Left cardiac atrium (tissue), 4 donors: ENCODE data around the gene MDP1. TPM values are rescaled to one million over a fixed set of nuclear protein-coding genes. Genes with fewer than 3 reads are reported as not detected.

Source experiments
- ATAC-seq, 2 donors: fragments of 200-7000 bp; cut with Tn5 transposase; one replicate each; pipeline ENCODE4 v1.9.1; 2020; ENCODE audit warnings: mild to moderate bottlenecking in 2 of 2, moderate library complexity in 2 of 2
- DNase-seq: peaks from one replicate; pipeline ENCODE4 v3.0.0-alpha.2; 2020
- intact Hi-C, 2 donors: fragments of 100-400 bp; cut with DNase I; formaldehyde crosslinking; loops; one replicate each; pipeline versions ENCODE4 v1.14.1 to v1.15.1; 2022 to 2023
- total RNA-seq, 2 donors: library from RNA; stranded (reverse); fragmentation: NEBNext Ultra II Directional; extraction: Animal tissue kit (Norgen Biotek cat#: 25700); gene quantifications; one replicate each; pipeline ENCODE4 v1.2.1, GENCODE V29; 2021
- donor health status: DM: no; HTN: yes; CAD: no.
- donor health status: DM: no; HTN: yes; CAD: no; lungs with severe emphysema.
- donor health status: DM: yes; HTN: yes; CAD: no.
- donor health status: Dilated cardiomyopathy.

MDP1 gene
- total RNA-seq, 2 donors from 2014 or later: 14.5 to 18.2 TPM

GRCh38 chr14:24171422-24172260 lies 44.2 kb downstream of the MDP1 start, which contains the start of gene REC8:
TSS of gene REC8 (plus strand) at chr14:24172080. CDS start at chr14:24172553, 473 bp downstream.
- intact Hi-C loops: no loop called here
- DNase-seq: peak; percentile 81
- peak; percentile 85 to 92 for ATAC-seq

- no peak for DNase-seq
- intact Hi-C loops: no loop called here
- no peak for ATAC-seq
Measured at GRCh38 chr14:24167469-24168114, 48.3 kb downstream of the MDP1 start.

- intact Hi-C loops: no loop called here
- no peak for DNase-seq
- no peak for ATAC-seq
Measured at GRCh38 chr14:24165785-24166184, 50.1 kb downstream of the MDP1 start.

GRCh38 chr14:24164518-24164991 lies 51.3 kb downstream of the MDP1 start:
- no peak for DNase-seq
- ATAC-seq: no peak
- intact Hi-C loops: no loop called here

Other genes starting within 250 kb of the MDP1 start
- gene DHRS4L2, start 227.1 kb downstream of the MDP1 start, total RNA-seq: 10 to 100 TPM; 11.8 to 18.9 TPM
- under 1 TPM; 0.08 to 0.62 TPM for gene CARMIL3, start 164.1 kb downstream of the MDP1 start, total RNA-seq
- gene CPNE6, start 144.5 kb downstream of the MDP1 start, total RNA-seq: not detected
- gene PCK2, start 121.8 kb downstream of the MDP1 start, total RNA-seq: 10 to 100 TPM; 11.5 to 13.0 TPM
- 10 to 100 TPM; 59.6 to 60.2 TPM for gene DCAF11, start 101.3 kb downstream of the MDP1 start, total RNA-seq
- 1 to 10 TPM; 1.6 to 1.8 TPM for gene NRL, start 101.1 kb downstream of the MDP1 start, total RNA-seq
- 100 to 1,000 TPM; 103 to 131 TPM for gene FITM1, start 85.4 kb downstream of the MDP1 start, total RNA-seq
- gene PSME1, start 79.9 kb downstream of the MDP1 start, total RNA-seq: 100 to 1,000 TPM in 1 of 2 donors, 10 to 100 TPM in 1; 91.6 to 103 TPM
- 10 to 100 TPM; 14.3 to 22.0 TPM for gene EMC9, start 74.5 kb downstream of the MDP1 start, total RNA-seq
- 10 to 100 TPM; 65.5 to 84.2 TPM for gene PSME2, start 69.5 kb downstream of the MDP1 start, total RNA-seq
- gene RNF31, start 68.6 kb downstream of the MDP1 start, total RNA-seq: 10 to 100 TPM; 31.6 to 41.7 TPM
- gene IRF9, start 54.8 kb downstream of the MDP1 start, total RNA-seq: 10 to 100 TPM; 44.7 to 84.6 TPM
- gene REC8, start 44.0 kb downstream of the MDP1 start, total RNA-seq: 1 to 10 TPM; 8.4 to 8.9 TPM
- 10 to 100 TPM; 11.8 to 30.2 TPM for gene IPO4, start 27.2 kb downstream of the MDP1 start, total RNA-seq
- 10 to 100 TPM; 30.7 to 34.0 TPM for gene TM9SF1, start 20.6 kb downstream of the MDP1 start, total RNA-seq
- under 1 TPM in 1 of 2 donors, not detected in 1; 0.21 TPM for gene TSSK4, start 10.4 kb downstream of the MDP1 start, total RNA-seq
- gene CHMP4A, start 2.6 kb downstream of the MDP1 start, total RNA-seq: 10 to 100 TPM; 34.7 to 38.4 TPM
- 100 to 1,000 TPM; 162 to 186 TPM for gene NEDD8, start 16.3 kb upstream of the MDP1 start, total RNA-seq
- gene GMPR2, start 16.9 kb upstream of the MDP1 start, total RNA-seq: 10 to 100 TPM; 24.1 to 34.1 TPM
- gene TINF2, start 26.6 kb upstream of the MDP1 start, total RNA-seq: 10 to 100 TPM; 45.3 to 49.2 TPM
- 1 to 10 TPM; 5.5 to 6.4 TPM for gene TGM1, start 47.1 kb upstream of the MDP1 start, total RNA-seq
- 10 to 100 TPM; 16.1 to 18.6 TPM for gene RABGGTA, start 55.5 kb upstream of the MDP1 start, total RNA-seq
- gene DHRS1, start 83.7 kb upstream of the MDP1 start, total RNA-seq: 1 to 10 TPM; 7.9 to 8.4 TPM
- 10 to 100 TPM; 17.5 to 21.7 TPM for gene NOP9, start 83.8 kb upstream of the MDP1 start, total RNA-seq
- 1 to 10 TPM; 6.4 to 6.9 TPM for gene CIDEB, start 91.9 kb upstream of the MDP1 start, total RNA-seq
- 1 to 10 TPM; 1.6 to 2.8 TPM for gene LTB4R2, start 94.1 kb upstream of the MDP1 start, total RNA-seq
- 1 to 10 TPM; 2.8 to 3.2 TPM for gene LTB4R, start 95.4 kb upstream of the MDP1 start, total RNA-seq
- 10 to 100 TPM; 19.2 to 43.9 TPM for gene ADCY4, start 119.0 kb upstream of the MDP1 start, total RNA-seq
- gene RIPK3, start 123.9 kb upstream of the MDP1 start, total RNA-seq: 1 to 10 TPM; 6.5 to 6.7 TPM
- gene NFATC4, start 152.1 kb upstream of the MDP1 start, total RNA-seq: 10 to 100 TPM; 23.9 to 30.9 TPM
- 10 to 100 TPM in 1 of 2 donors, 1 to 10 TPM in 1; 6.5 to 12.0 TPM for gene NYNRIN, start 182.9 kb upstream of the MDP1 start, total RNA-seq
- 1 to 10 TPM; 2.2 to 2.5 TPM for gene CBLN3, start 213.6 kb upstream of the MDP1 start, total RNA-seq
- 10 to 100 TPM; 24.8 to 27.1 TPM for gene KHNYN, start 213.9 kb upstream of the MDP1 start, total RNA-seq
- gene SDR39U1, start 226.7 kb upstream of the MDP1 start, total RNA-seq: 10 to 100 TPM; 72.0 to 78.8 TPM